ENCODE data around the gene GALNT10. TPM values are rescaled to one million over a fixed set of nuclear protein-coding genes. Genes with fewer than 3 reads are reported as not detected.

The GALNT10 gene
- total RNA-seq, 1 experiment from 2014 or later: 23.4 TPM

GRCh38 chr5:154287136-154287535, 96.6 kb downstream of the GALNT10 start:
- no peak overlapping the region for H3K4me3 ChIP-seq (ENCODE audit: low read depth, low read length)
- no TSS peak for BruUV-seq (replicated peaks)
- H3K27ac Mint-ChIP-seq (ENCODE audit: unreplicated experiment): peak overlapping the region; percentile 84
- no peaks in the 10 kb centered on the region for H3K36me3 ChIP-seq (ENCODE audit: control insufficient read depth, insufficient read depth, low read length)
- no peaks in the 10 kb centered on the region for H3K27me3 ChIP-seq (replicated peaks; ENCODE audit: control insufficient read depth, insufficient read depth, low read length)
- CTCF ChIA-PET: interaction anchor here (1.0 to 1.9 kb wide), 5 partner anchors 9 to 215 kb away, joined by 3 to 9 read pairs (median 4); partner anchors contain the start of gene GALNT10
- H3K9me3 Mint-ChIP-seq (ENCODE audit: unreplicated experiment): no peaks in the 10 kb centered on the region
- H3K9me3 ChIP-seq: no peaks in the 10 kb centered on the region
- H3K4me3 Mint-ChIP-seq (ENCODE audit: unreplicated experiment): peak overlapping the region; percentile 48
- POLR2A ChIA-PET: interaction anchor here (1.0 to 2.2 kb wide), 2 partner anchors 9 to 97 kb away, joined by 5 to 9 read pairs; partner anchors contain the start of gene GALNT10
- no peaks in the 10 kb centered on the region for H3K36me3 Mint-ChIP-seq (ENCODE audit: insufficient read depth, unreplicated experiment)
- H3K27me3 Mint-ChIP-seq (ENCODE audit: insufficient read depth, unreplicated experiment): no peaks in the 10 kb centered on the region
- DNase-seq: peak; percentile 71 to 83
- TF ChIP-seq CTCF (IDR thresholded peaks at IDR 0.05; ENCODE audit: insufficient read depth in 1 of 2, low read depth in 1 of 2, low read length in 1 of 2, severe bottlenecking in 1 of 2, unreplicated experiment in 1 of 2): no peak
- intact Hi-C loops (cut with micrococcal nuclease; ENCODE audit: unreplicated experiment): loop anchor here (1.0 to 5.0 kb wide), 7 partner anchors 9 to 160 kb away; partner anchors contain the start of genes GALNT10 and SAP30L
- peaks cover 77% of the 10 kb centered on the region for H3K4me1 ChIP-seq
- H3K4me1 Mint-ChIP-seq (ENCODE audit: low read depth, unreplicated experiment): peaks cover 47% of the 10 kb centered on the region

GRCh38 chr5:154288145-154288544, 97.6 kb downstream of the GALNT10 start:
- no peak for DNase-seq
- Mint-ChIP-seq H3K27me3 (ENCODE audit: insufficient read depth, unreplicated experiment) (no peaks in the 10 kb centered on the region), H3K36me3 (ENCODE audit: insufficient read depth, unreplicated experiment) (no peaks in the 10 kb centered on the region), H3K27ac (ENCODE audit: unreplicated experiment) (peak overlapping the region; percentile 84), H3K4me1 (ENCODE audit: low read depth, unreplicated experiment) (peaks cover 47% of the 10 kb centered on the region), H3K4me3 (ENCODE audit: unreplicated experiment) (peak overlapping the region; percentile 48), H3K9me3 (ENCODE audit: unreplicated experiment) (no peaks in the 10 kb centered on the region)
- ChIA-PET CTCF (interaction anchor here (1.7 kb wide), 1 partner anchor 91 kb away, joined by 6 read pairs; no protein-coding TSS in a partner anchor), POLR2A (interaction anchor here (2.2 kb wide), 1 partner anchor 8 kb away, joined by 9 read pairs; no protein-coding TSS in a partner anchor)
- Histone ChIP-seq H3K4me1 (peaks cover 77% of the 10 kb centered on the region), H3K9me3 (no peaks in the 10 kb centered on the region), H3K36me3 (ENCODE audit: control insufficient read depth, insufficient read depth, low read length) (no peaks in the 10 kb centered on the region), H3K27me3 (replicated peaks; ENCODE audit: control insufficient read depth, insufficient read depth, low read length) (no peaks in the 10 kb centered on the region), H3K4me3 (ENCODE audit: low read depth, low read length) (no peak overlapping the region)
- intact Hi-C loops (cut with micrococcal nuclease; ENCODE audit: unreplicated experiment): loop anchor here (5.0 kb wide), 4 partner anchors 74 to 159 kb away; partner anchors contain the start of gene SAP30L
- no peak for TF ChIP-seq CTCF (IDR thresholded peaks at IDR 0.05; ENCODE audit: insufficient read depth in 1 of 2, low read depth in 1 of 2, low read length in 1 of 2, severe bottlenecking in 1 of 2, unreplicated experiment in 1 of 2)
- BruUV-seq (replicated peaks): no TSS peak

GRCh38 chr5:154291917-154292316, 101.4 kb downstream of the GALNT10 start:
- ChIA-PET CTCF (no interaction called here), POLR2A (no interaction called here)
- H3K9me3 Mint-ChIP-seq (ENCODE audit: unreplicated experiment): no peaks in the 10 kb centered on the region
- intact Hi-C loops (cut with micrococcal nuclease; ENCODE audit: unreplicated experiment): no loop called here
- no peaks in the 10 kb centered on the region for H3K9me3 ChIP-seq
- H3K36me3 ChIP-seq (ENCODE audit: control insufficient read depth, insufficient read depth, low read length): no peaks in the 10 kb centered on the region
- H3K4me3 Mint-ChIP-seq (ENCODE audit: unreplicated experiment): no peak overlapping the region
- H3K4me3 ChIP-seq (ENCODE audit: low read depth, low read length): no peak overlapping the region
- no peaks in the 10 kb centered on the region for H3K27me3 Mint-ChIP-seq (ENCODE audit: insufficient read depth, unreplicated experiment)
- no peaks in the 10 kb centered on the region for H3K36me3 Mint-ChIP-seq (ENCODE audit: insufficient read depth, unreplicated experiment)
- peaks cover 65% of the 10 kb centered on the region for H3K4me1 ChIP-seq
- no peak for TF ChIP-seq CTCF (IDR thresholded peaks at IDR 0.05; ENCODE audit: insufficient read depth in 1 of 2, low read depth in 1 of 2, low read length in 1 of 2, severe bottlenecking in 1 of 2, unreplicated experiment in 1 of 2)
- no peak for DNase-seq
- no peak overlapping the region for H3K27ac Mint-ChIP-seq (ENCODE audit: unreplicated experiment)
- peaks cover 39% of the 10 kb centered on the region for H3K4me1 Mint-ChIP-seq (ENCODE audit: low read depth, unreplicated experiment)
- no TSS peak for BruUV-seq (replicated peaks)
- H3K27me3 ChIP-seq (replicated peaks; ENCODE audit: control insufficient read depth, insufficient read depth, low read length): no peaks in the 10 kb centered on the region
